ENCODE results near the gene CELF2.

GRCh38 chr10:11357439-11357838, 339.8 kb downstream of the CELF2 start:
- TF ChIP-seq ZNF766 (CRISPR knock-in tag; conservative IDR thresholded peaks at IDR 0.05) (no peak), HDAC2 (IDR thresholded peaks at IDR 0.05) (no peak), CHD4 (IDR thresholded peaks at IDR 0.05; ENCODE audit: insufficient read depth, insufficient replicate concordance, low read depth, low read length, poor library complexity, severe bottlenecking) (no peak), POLR2A (conservative IDR thresholded peaks at IDR 0.05) (no peak), SP1 (CRISPR knock-in tag; IDR thresholded peaks at IDR 0.05) (no peak), JUN (IDR thresholded peaks at IDR 0.05; ENCODE audit: borderline replicate concordance, low read depth, low read length) (no peak), JUN (CRISPR knock-in tag; IDR thresholded peaks at IDR 0.05; ENCODE audit: borderline replicate concordance) (no peak), POLR2AphosphoS5 (IDR thresholded peaks at IDR 0.05; ENCODE audit: control insufficient read depth, insufficient read depth, low read depth, low read length) (no peak), RFX1 (IDR thresholded peaks at IDR 0.05) (no peak), HIVEP1 (CRISPR knock-in tag; IDR thresholded peaks at IDR 0.05) (no peak), MTA2 (IDR thresholded peaks at IDR 0.05; ENCODE audit: low read depth) (no peak), SMAD4 (CRISPR knock-in tag; conservative IDR thresholded peaks at IDR 0.05) (no peak), NCOR1 (IDR thresholded peaks at IDR 0.05) (no peak)

All from K562 (cell line).